ENCODE results near the gene UROC1.

GRCh38 chr3:126495786-126496185, 21.8 kb downstream of the UROC1 start:
- no peak for TF ChIP-seq POLR2AphosphoS5 (IDR thresholded peaks at IDR 0.05)
- no peak for TF ChIP-seq CTCF (IDR thresholded peaks at IDR 0.05)

Measured in breast epithelium (tissue), 3 donors.